Measurements from ENCODE around the gene FNDC3B. TPM values are rescaled to one million over a fixed set of nuclear protein-coding genes. Genes with fewer than 3 reads are reported as not detected.

FNDC3B gene
- total and polyA plus RNA-seq, 2 of the 8 experiments (the other 6 are each of a cell fraction or from before 2014, with no cell fraction given) = 14.1 to 44.4 TPM

DNA sequence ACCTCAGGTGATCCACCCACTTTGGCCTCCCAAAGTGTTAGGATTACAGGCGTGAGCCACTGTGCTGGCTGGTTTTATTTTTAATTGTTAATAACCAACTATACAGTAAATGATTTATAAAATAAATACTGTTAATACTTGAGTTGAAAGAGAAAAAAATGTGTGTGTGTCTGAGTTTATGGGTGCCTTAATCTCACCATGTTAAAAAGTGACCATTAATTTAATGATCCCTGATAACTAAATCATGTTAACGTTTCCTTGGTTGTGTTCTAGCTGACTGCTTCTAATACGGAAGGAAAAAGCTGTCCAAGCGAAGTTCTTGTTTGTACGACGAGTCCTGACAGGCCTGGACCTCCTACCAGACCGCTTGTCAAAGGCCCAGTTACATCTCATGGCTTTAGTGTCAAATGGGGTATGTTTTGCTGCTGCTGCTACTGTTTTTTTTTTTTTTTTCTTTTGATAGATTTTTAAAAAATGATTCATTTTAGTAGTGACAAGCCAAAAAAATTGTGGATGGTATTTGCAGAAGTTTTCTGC, 295.4 kb downstream of the FNDC3B start:
- 96% methylated on average over 7 of the region's 7 CpGs; no CpG with 5 or more reads in 1 of the 2 experiments for WGBS, 2 experiments (ENCODE audit: extremely low coverage in 1 of 2, insufficient coverage in 1 of 2, insufficient read length in 1 of 2, insufficient replicate concordance in 2 of 2, low coverage in 1 of 2, low lambda C conversion rate in 2 of 2, missing lambda C conversion rate in 1 of 2)
- Histone ChIP-seq H3K36me3 (ENCODE audit: control insufficient read depth in 2 of 4, insufficient read depth in 4 of 4, low read length in 3 of 4) (peaks cover 0 to 25% (median 10%) of the 10 kb centered on the region in 4 experiments; a peak in 4 of 8 replicates), H2BK15ac (ENCODE audit: low read length) (no peak overlapping the region), H3K14ac (ENCODE audit: insufficient read length) (no peak overlapping the region), H2AK5ac (ENCODE audit: low read depth, low read length) (no peak overlapping the region), H2BK120ac (replicated peaks; ENCODE audit: low read depth, low read length) (no peak overlapping the region), H3K23me2 (ENCODE audit: low read depth, low read length) (no peaks in the 10 kb centered on the region), H2BK20ac (ENCODE audit: low read length) (no peak overlapping the region), H2AFZ (ENCODE audit: low read length) (no peak overlapping the region), H3K23ac (ENCODE audit: insufficient read length) (no peak overlapping the region), H4K91ac (replicated peaks; ENCODE audit: insufficient read length, low read length) (no peak overlapping the region), H3K9me3 (ENCODE audit: insufficient read depth in 2 of 2, low read depth in 1 of 2, low read length in 1 of 2) (no peaks in the 10 kb centered on the region), H3K27ac (ENCODE audit: low read depth, low read length) (no peak overlapping the region; the same call in 1 of the 2 replicates), H3K4me3 (ENCODE audit: extremely low read depth in 1 of 4, insufficient read depth in 2 of 4, low read depth in 3 of 4, low read length in 4 of 4) (no peak overlapping the region), H4K8ac (ENCODE audit: extremely low read depth, insufficient read depth, low read length) (peak overlapping the region; percentile 89; the same call in 1 of the 2 replicates), H4K20me1 (replicated peaks in 1 of 2; ENCODE audit: control insufficient read depth in 1 of 2, insufficient read depth in 2 of 2, low read length in 2 of 2) (no peaks in the 10 kb centered on the region), H2BK5ac (ENCODE audit: low read depth, low read length) (no peak overlapping the region), H2BK12ac (ENCODE audit: low read depth, low read length) (no peak overlapping the region), H3K4me2 (ENCODE audit: insufficient read depth in 1 of 2, low read depth in 2 of 2, low read length in 2 of 2) (no peak overlapping the region), H3K56ac (replicated peaks; ENCODE audit: insufficient read length, low read depth, low read length) (no peak overlapping the region), H3K18ac (ENCODE audit: extremely low read depth, low read length) (no peak overlapping the region), H3K4me1 (replicated peaks in 1 of 4; ENCODE audit: control insufficient read depth in 3 of 4, insufficient read depth in 4 of 4, low read length in 3 of 4) (no peaks in the 10 kb centered on the region), H3K4ac (replicated peaks; ENCODE audit: insufficient read length, low read depth, low read length) (no peak overlapping the region), H3K79me2 (ENCODE audit: control insufficient read depth in 1 of 2, insufficient read depth in 2 of 2, low read length in 2 of 2) (no peaks in the 10 kb centered on the region), H3K27me3 (replicated peaks in 1 of 4; ENCODE audit: control insufficient read depth in 3 of 4, extremely low read depth in 1 of 4, insufficient read depth in 3 of 4, low read length in 3 of 4) (no peaks in the 10 kb centered on the region), H4K5ac (ENCODE audit: insufficient read length, low read depth, low read length) (no peak overlapping the region), H3K79me1 (ENCODE audit: low read depth, low read length) (no peaks in the 10 kb centered on the region), H3K9ac (replicated peaks in 1 of 4; ENCODE audit: extremely low read depth in 1 of 4, low read depth in 3 of 4, low read length in 3 of 4) (no peak overlapping the region)
- ChIA-PET POLR2A (ENCODE audit: partially characterized antibody) (no interaction called here), CTCF (ENCODE audit: partially characterized antibody) (interaction anchor here (0.7 to 1.6 kb wide), 5 partner anchors 10 to 114 kb away, joined by 3 read pairs; no protein-coding TSS in a partner anchor)
- DNase-seq (ENCODE audit: low read depth in 1 of 2, low spot score in 2 of 2) (no peak), FAIRE-seq (no peak)
- TF ChIP-seq JUND (IDR thresholded peaks at IDR 0.05; ENCODE audit: low read length) (no peak), KDM4A (IDR thresholded peaks at IDR 0.05; ENCODE audit: low read depth, low read length, severe bottlenecking) (no peak), BACH1 (IDR thresholded peaks at IDR 0.05; ENCODE audit: low read length) (no peak), KDM1A (IDR thresholded peaks at IDR 0.05; ENCODE audit: borderline replicate concordance, low read length) (no peak), SIRT6 (IDR thresholded peaks at IDR 0.05; ENCODE audit: low read length) (no peak), GABPA (IDR thresholded peaks at IDR 0.05; ENCODE audit: borderline replicate concordance, insufficient read depth, low read length) (no peak), RXRA (IDR thresholded peaks at IDR 0.05; ENCODE audit: insufficient read depth, low read depth, low read length) (no peak), EZH2 (IDR thresholded peaks at IDR 0.05; ENCODE audit: low read depth, low read length, severe bottlenecking) (no peak)
- TF ChIP-seq, protein P1, sequence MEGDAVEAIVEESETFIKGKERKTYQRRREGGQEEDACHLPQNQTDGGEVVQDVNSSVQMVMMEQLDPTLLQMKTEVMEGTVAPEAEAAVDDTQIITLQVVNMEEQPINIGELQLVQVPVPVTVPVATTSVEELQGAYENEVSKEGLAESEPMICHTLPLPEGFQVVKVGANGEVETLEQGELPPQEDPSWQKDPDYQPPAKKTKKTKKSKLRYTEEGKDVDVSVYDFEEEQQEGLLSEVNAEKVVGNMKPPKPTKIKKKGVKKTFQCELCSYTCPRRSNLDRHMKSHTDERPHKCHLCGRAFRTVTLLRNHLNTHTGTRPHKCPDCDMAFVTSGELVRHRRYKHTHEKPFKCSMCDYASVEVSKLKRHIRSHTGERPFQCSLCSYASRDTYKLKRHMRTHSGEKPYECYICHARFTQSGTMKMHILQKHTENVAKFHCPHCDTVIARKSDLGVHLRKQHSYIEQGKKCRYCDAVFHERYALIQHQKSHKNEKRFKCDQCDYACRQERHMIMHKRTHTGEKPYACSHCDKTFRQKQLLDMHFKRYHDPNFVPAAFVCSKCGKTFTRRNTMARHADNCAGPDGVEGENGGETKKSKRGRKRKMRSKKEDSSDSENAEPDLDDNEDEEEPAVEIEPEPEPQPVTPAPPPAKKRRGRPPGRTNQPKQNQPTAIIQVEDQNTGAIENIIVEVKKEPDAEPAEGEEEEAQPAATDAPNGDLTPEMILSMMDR (IDR thresholded peaks at IDR 0.05; ENCODE audit: control extremely low read depth in 1 of 3, insufficient read depth in 1 of 3, low read depth in 1 of 3, low read length in 3 of 3) = no peak
- TF ChIP-seq, protein P2, sequence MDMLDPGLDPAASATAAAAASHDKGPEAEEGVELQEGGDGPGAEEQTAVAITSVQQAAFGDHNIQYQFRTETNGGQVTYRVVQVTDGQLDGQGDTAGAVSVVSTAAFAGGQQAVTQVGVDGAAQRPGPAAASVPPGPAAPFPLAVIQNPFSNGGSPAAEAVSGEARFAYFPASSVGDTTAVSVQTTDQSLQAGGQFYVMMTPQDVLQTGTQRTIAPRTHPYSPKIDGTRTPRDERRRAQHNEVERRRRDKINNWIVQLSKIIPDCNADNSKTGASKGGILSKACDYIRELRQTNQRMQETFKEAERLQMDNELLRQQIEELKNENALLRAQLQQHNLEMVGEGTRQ (IDR thresholded peaks at IDR 0.05; ENCODE audit: low read length) = no peak
